Measurements from ENCODE around the gene TBXA2R. TPM values are rescaled to one million over a fixed set of nuclear protein-coding genes. Genes with fewer than 3 reads are reported as not detected.
"Not testable (repeated sequence)": the region's sequence is repeated elsewhere in the genome, so short reads cannot be mapped to it uniquely, and the experiment has no call there.

Gene TBXA2R
- polyA plus RNA-seq, 1 donor (not counting 4 experiments of a cell fraction or from before 2014, with no cell fraction given) = not detected

GRCh38 chr19:3648037-3648905 is 41.6 kb upstream of the TBXA2R start:
- no peaks in the 10 kb centered on the region for H3K27me3 ChIP-seq (ENCODE audit: control insufficient read depth, extremely low read depth, insufficient read depth, low read length)
- TF ChIP-seq, protein P1, sequence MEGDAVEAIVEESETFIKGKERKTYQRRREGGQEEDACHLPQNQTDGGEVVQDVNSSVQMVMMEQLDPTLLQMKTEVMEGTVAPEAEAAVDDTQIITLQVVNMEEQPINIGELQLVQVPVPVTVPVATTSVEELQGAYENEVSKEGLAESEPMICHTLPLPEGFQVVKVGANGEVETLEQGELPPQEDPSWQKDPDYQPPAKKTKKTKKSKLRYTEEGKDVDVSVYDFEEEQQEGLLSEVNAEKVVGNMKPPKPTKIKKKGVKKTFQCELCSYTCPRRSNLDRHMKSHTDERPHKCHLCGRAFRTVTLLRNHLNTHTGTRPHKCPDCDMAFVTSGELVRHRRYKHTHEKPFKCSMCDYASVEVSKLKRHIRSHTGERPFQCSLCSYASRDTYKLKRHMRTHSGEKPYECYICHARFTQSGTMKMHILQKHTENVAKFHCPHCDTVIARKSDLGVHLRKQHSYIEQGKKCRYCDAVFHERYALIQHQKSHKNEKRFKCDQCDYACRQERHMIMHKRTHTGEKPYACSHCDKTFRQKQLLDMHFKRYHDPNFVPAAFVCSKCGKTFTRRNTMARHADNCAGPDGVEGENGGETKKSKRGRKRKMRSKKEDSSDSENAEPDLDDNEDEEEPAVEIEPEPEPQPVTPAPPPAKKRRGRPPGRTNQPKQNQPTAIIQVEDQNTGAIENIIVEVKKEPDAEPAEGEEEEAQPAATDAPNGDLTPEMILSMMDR (optimal IDR thresholded peaks at IDR 0.05 in 1 of 3, IDR thresholded peaks at IDR 0.05 in 1 of 3, conservative IDR thresholded peaks at IDR 0.05 in 1 of 3; ENCODE audit: extremely low read depth in 1 of 3, insufficient read depth in 2 of 3, low read length in 3 of 3) = no peak
- no peak for TF ChIP-seq EZH2 (IDR thresholded peaks at IDR 0.05; ENCODE audit: low read length)
- H2AFZ ChIP-seq (ENCODE audit: control insufficient read depth, low read length) = no peak overlapping the region
- dilution Hi-C loops (cut with MboI; ENCODE audit: extremely low pct_ligation_motif_present, low sequenced_read_pairs) = no loop called here
- no peaks in the 10 kb centered on the region for H3K4me1 ChIP-seq (ENCODE audit: control insufficient read depth, extremely low read depth, insufficient read depth, low read length)
- no peak overlapping the region for H3K9ac ChIP-seq (ENCODE audit: control insufficient read depth, extremely low read depth, insufficient read depth, low read length)
- H4K20me1 ChIP-seq (ENCODE audit: control insufficient read depth, extremely low read depth, insufficient read depth, low read length) = no peaks in the 10 kb centered on the region
- no peaks in the 10 kb centered on the region for H3K79me2 ChIP-seq (ENCODE audit: control insufficient read depth, insufficient read depth, low read length)
- no peak for FAIRE-seq
- no peak overlapping the region for H3K4me2 ChIP-seq (ENCODE audit: control insufficient read depth, extremely low read depth, insufficient read depth, low read depth, low read length)
- no peak overlapping the region for H3K27ac ChIP-seq (ENCODE audit: control insufficient read depth, insufficient read depth, low read length)
- no peaks in the 10 kb centered on the region for H3K9me3 ChIP-seq (ENCODE audit: control insufficient read depth, low read depth, low read length)
- DNase-seq (ENCODE audit: low read depth, low spot score) = no peak
- no peak overlapping the region for H3K4me3 ChIP-seq (ENCODE audit: control insufficient read depth in 2 of 3, extremely low read depth in 1 of 3, insufficient read depth in 2 of 3, low read depth in 1 of 3, low read length in 3 of 3)
- no peaks in the 10 kb centered on the region for H3K9me1 ChIP-seq (ENCODE audit: control insufficient read depth, extremely low read depth, insufficient read depth, low read length)
- H3K36me3 ChIP-seq (ENCODE audit: control insufficient read depth in 2 of 2, extremely low read depth in 1 of 2, insufficient read depth in 2 of 2, low read length in 2 of 2) = peaks cover 0 to 18% of the 10 kb centered on the region in 2 experiments

DNA sequence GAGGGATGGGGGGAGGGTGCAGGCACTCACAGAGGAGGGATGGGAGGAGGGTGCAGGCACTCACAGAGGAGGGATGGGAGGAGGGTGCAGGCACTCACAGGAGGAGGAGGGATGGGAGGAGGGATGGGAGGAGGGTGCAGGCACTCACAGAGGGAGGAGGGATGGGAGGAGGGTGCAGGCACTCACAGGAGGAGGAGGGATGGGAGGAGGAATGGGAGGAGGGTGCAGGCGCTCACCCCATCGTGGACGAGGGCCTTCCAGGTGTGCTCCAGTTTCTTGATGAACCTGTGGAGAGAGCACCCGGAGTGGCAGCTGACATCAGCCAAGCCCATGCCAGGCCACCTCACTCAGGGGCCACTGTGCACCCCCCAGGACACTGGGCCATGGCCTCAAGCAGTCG is 40.4 kb upstream of the TBXA2R start:
- FAIRE-seq; H3K27me3 ChIP-seq (ENCODE audit: control insufficient read depth, extremely low read depth, insufficient read depth, low read length); H3K4me2 ChIP-seq (ENCODE audit: control insufficient read depth, extremely low read depth, insufficient read depth, low read depth, low read length); H3K4me1 ChIP-seq (ENCODE audit: control insufficient read depth, extremely low read depth, insufficient read depth, low read length); H3K9ac ChIP-seq (ENCODE audit: control insufficient read depth, extremely low read depth, insufficient read depth, low read length); DNase-seq (ENCODE audit: low read depth, low spot score); dilution Hi-C loops (cut with MboI; ENCODE audit: extremely low pct_ligation_motif_present, low sequenced_read_pairs); H3K79me2 ChIP-seq (ENCODE audit: control insufficient read depth, insufficient read depth, low read length); H3K9me1 ChIP-seq (ENCODE audit: control insufficient read depth, extremely low read depth, insufficient read depth, low read length); H3K9me3 ChIP-seq (ENCODE audit: control insufficient read depth, low read depth, low read length); H4K20me1 ChIP-seq (ENCODE audit: control insufficient read depth, extremely low read depth, insufficient read depth, low read length); H3K4me3 ChIP-seq (ENCODE audit: control insufficient read depth in 2 of 3, extremely low read depth in 1 of 3, insufficient read depth in 2 of 3, low read depth in 1 of 3, low read length in 3 of 3); H3K27ac ChIP-seq (ENCODE audit: control insufficient read depth, insufficient read depth, low read length); H2AFZ ChIP-seq (ENCODE audit: control insufficient read depth, low read length): not testable (repeated sequence)
- peaks cover 0 to 17% of the 10 kb centered on the region in 2 experiments for H3K36me3 ChIP-seq (ENCODE audit: control insufficient read depth in 2 of 2, extremely low read depth in 1 of 2, insufficient read depth in 2 of 2, low read length in 2 of 2)

Measured in keratinocyte (primary cell).